SU-DHL-6 (cell line): ENCODE results near the gene TMEM80.

ENCODE experiments used
- H2AFZ ChIP-seq: fragments of 200-600 bp; sonication (generic); 2 replicates; pipeline ENCODE4 v1.6.1; 2014; ENCODE audit warnings: low read depth, mild to moderate bottlenecking, moderate library complexity, mixed read lengths, antibody characterized with exemption, low read length; ENCODE audit not compliant: severe bottlenecking
- H3F3A ChIP-seq: fragments of 200-600 bp; shearing (Covaris generic); 2 replicates; pipeline ENCODE4 v1.6.0; 2016; ENCODE audit warnings: antibody characterized with exemption, mild to moderate bottlenecking; ENCODE audit not compliant: insufficient read depth
- H3K27ac ChIP-seq: fragments of 200-600 bp; sonication (generic); 2 replicates; pipeline ENCODE4 v1.5.1; 2016; ENCODE audit warnings: low read depth, mild to moderate bottlenecking, low read length, moderate library complexity, mixed read lengths
- H3K27me3 ChIP-seq: fragments of 200-600 bp; sonication (generic), shearing (Covaris generic); 2 replicates; pipeline ENCODE4 v1.6.0; 2014; ENCODE audit warnings: mild to moderate bottlenecking, low read length
- H3K36me3 ChIP-seq: fragments of 200-600 bp; sonication (generic); 2 replicates; pipeline ENCODE4 v1.6.1; 2014; ENCODE audit warnings: mild to moderate bottlenecking, low read length, mixed read lengths
- H3K4me2 ChIP-seq: fragments of 300-600, 200-600 bp; shearing (Covaris generic), sonication (generic); 2 replicates; pipeline ENCODE4 v1.6.0; 2014; ENCODE audit warnings: low read length, low read depth, mild to moderate bottlenecking; ENCODE audit not compliant: poor library complexity, severe bottlenecking
- H3K4me3 ChIP-seq: fragments of 200-600 bp; sonication (generic); 2 replicates; pipeline ENCODE4 v1.5.1; 2014; ENCODE audit warnings: antibody characterized with exemption, low read length, mild to moderate bottlenecking, mixed read lengths; ENCODE audit not compliant: insufficient read depth, poor library complexity, severe bottlenecking
- H3K79me2 ChIP-seq: fragments of 200-600 bp; sonication (generic); 2 replicates; pipeline ENCODE4 v1.6.1; 2014; ENCODE audit warnings: mild to moderate bottlenecking, low read length, moderate library complexity; ENCODE audit not compliant: insufficient read depth
- H3K9ac ChIP-seq: fragments of 200-600 bp; sonication (generic); 2 replicates; pipeline ENCODE4 v1.7.0; 2014; ENCODE audit warnings: mild to moderate bottlenecking, low read length
- H3K9me2 ChIP-seq: fragments of 200-600 bp; sonication (generic); replicated peaks from 2 replicates; pipeline ENCODE4 v1.6.1; 2014; ENCODE audit warnings: low read length; ENCODE audit not compliant: insufficient read depth
- H3K9me3 ChIP-seq: fragments of 200-600 bp; sonication (generic); 2 replicates; pipeline ENCODE4 v1.6.1; 2014; ENCODE audit warnings: low read length, mixed read lengths; ENCODE audit not compliant: insufficient read depth
- H4K20me1 ChIP-seq: fragments of 200-600 bp; sonication (generic); 2 replicates; pipeline ENCODE4 v1.6.1; 2014; ENCODE audit warnings: low read depth, mild to moderate bottlenecking, antibody characterized with exemption, low read length, moderate library complexity, mixed read lengths
- EZH2phosphoT487 ChIP-seq: fragments of 200-600 bp; sonication (generic), shearing (Covaris generic); conservative IDR thresholded peaks from 2 replicates; pipeline ENCODE4 v1.6.1; 2018; ENCODE audit warnings: mild to moderate bottlenecking, antibody characterized with exemption, low read length, moderate library complexity, mixed read lengths
- TF ChIP-seq, protein P1 (sequence below): fragments of 200-600 bp; sonication (generic); IDR thresholded peaks from one replicate; pipeline ENCODE4 v1.5.1; 2017; ENCODE audit warnings: antibody characterized with exemption, mild to moderate bottlenecking, low read length, moderate library complexity; ENCODE audit not compliant: insufficient read depth, poor library complexity, severe bottlenecking

TMEM80 gene

GRCh38 chr11:745428-745827 lies 49.8 kb downstream of the TMEM80 start:
- Histone ChIP-seq H3K9ac (no peak overlapping the region), H3K4me2 (no peak overlapping the region), H3F3A (0 out of 2 replicates have a peak, but pooled peaks cover 6% of the 10 kb centered on the region), H3K27ac (no peak overlapping the region), H3K27me3 (no peaks in the 10 kb centered on the region), H4K20me1 (0 out of 2 replicates have a peak, but pooled peaks cover 5% of the 10 kb centered on the region), H2AFZ (no peak overlapping the region), H3K36me3 (no peaks in the 10 kb centered on the region), H3K4me3 (no peak overlapping the region), H3K9me3 (no peaks in the 10 kb centered on the region), H3K79me2 (peaks cover 31% of the 10 kb centered on the region), H3K9me2 (no peaks in the 10 kb centered on the region)
- TF ChIP-seq, protein P1, sequence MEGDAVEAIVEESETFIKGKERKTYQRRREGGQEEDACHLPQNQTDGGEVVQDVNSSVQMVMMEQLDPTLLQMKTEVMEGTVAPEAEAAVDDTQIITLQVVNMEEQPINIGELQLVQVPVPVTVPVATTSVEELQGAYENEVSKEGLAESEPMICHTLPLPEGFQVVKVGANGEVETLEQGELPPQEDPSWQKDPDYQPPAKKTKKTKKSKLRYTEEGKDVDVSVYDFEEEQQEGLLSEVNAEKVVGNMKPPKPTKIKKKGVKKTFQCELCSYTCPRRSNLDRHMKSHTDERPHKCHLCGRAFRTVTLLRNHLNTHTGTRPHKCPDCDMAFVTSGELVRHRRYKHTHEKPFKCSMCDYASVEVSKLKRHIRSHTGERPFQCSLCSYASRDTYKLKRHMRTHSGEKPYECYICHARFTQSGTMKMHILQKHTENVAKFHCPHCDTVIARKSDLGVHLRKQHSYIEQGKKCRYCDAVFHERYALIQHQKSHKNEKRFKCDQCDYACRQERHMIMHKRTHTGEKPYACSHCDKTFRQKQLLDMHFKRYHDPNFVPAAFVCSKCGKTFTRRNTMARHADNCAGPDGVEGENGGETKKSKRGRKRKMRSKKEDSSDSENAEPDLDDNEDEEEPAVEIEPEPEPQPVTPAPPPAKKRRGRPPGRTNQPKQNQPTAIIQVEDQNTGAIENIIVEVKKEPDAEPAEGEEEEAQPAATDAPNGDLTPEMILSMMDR: no peak
- no peak for TF ChIP-seq EZH2phosphoT487

GRCh38 chr11:746289-747157 lies 50.9 kb downstream of the TMEM80 start:
- H3K27ac ChIP-seq: no peak overlapping the region

GRCh38 chr11:747158-748006 lies 51.8 kb downstream of the TMEM80 start, which contains the start of gene TALDO1:
Gene TALDO1 (plus strand): TSS chr11:747464. CDS start chr11:747482, 18 bp downstream.
- TF ChIP-seq, protein P1: no peak
- no peak for TF ChIP-seq EZH2phosphoT487
- H3K4me3 ChIP-seq: peak within 1 kb of the TSS; percentile 69
- H3K9me3 ChIP-seq: no peaks in the 10 kb centered on the region
- H3K27me3 ChIP-seq: no peaks in the 10 kb centered on the region
- H3F3A ChIP-seq: 0 out of 2 replicates have a peak, but pooled peaks cover 6% of the 10 kb centered on the region
- H3K27ac ChIP-seq: peak within 1 kb of the TSS; percentile 55
- peak within 1 kb of the TSS; percentile 86 for H3K9ac ChIP-seq
- H2AFZ ChIP-seq: peak within 1 kb of the TSS; percentile 64
- 0 out of 2 replicates have a peak, but pooled peaks cover 5% of the 10 kb centered on the region for H4K20me1 ChIP-seq
- no peaks in the 10 kb centered on the region for H3K36me3 ChIP-seq
- peak within 1 kb of the TSS; percentile 82 for H3K4me2 ChIP-seq
- no peaks in the 10 kb centered on the region for H3K9me2 ChIP-seq
- H3K79me2 ChIP-seq: peaks cover 50% of the 10 kb centered on the region

More at GRCh38 chr11:746289-747157, 50.9 kb downstream of the TMEM80 start:
- Histone ChIP-seq H3K79me2 (peaks cover 42% of the 10 kb centered on the region), H3K9me2 (no peaks in the 10 kb centered on the region), H3K9me3 (no peaks in the 10 kb centered on the region), H3K4me3 (peak overlapping the region; percentile 69), H4K20me1 (0 out of 2 replicates have a peak, but pooled peaks cover 5% of the 10 kb centered on the region), H3K36me3 (no peaks in the 10 kb centered on the region), H3F3A (0 out of 2 replicates have a peak, but pooled peaks cover 6% of the 10 kb centered on the region), H3K27me3 (no peaks in the 10 kb centered on the region), H3K4me2 (peak overlapping the region; percentile 82), H3K9ac (peak overlapping the region; percentile 86), H2AFZ (peak overlapping the region; percentile 64)
- TF ChIP-seq, protein P1: no peak
- no peak for TF ChIP-seq EZH2phosphoT487
